Chondrocyte (in vitro differentiated cells): ENCODE results near the gene CFL1. TPM values are rescaled to one million over a fixed set of nuclear protein-coding genes. Genes with fewer than 3 reads are reported as not detected.

Source experiments
- DNase-seq: peaks from one replicate; pipeline ENCODE4 v3.0.0; 2021; ENCODE audit warnings: mixed read lengths, low spot score
- H3K27ac Mint-ChIP-seq: one replicate; pipeline ENCODE4 v1.8.0; 2021; ENCODE audit warnings: mild to moderate bottlenecking, moderate library complexity, mixed read lengths; ENCODE audit not compliant: unreplicated experiment
- H3K27me3 Mint-ChIP-seq: 2 replicates; pipeline ENCODE4 v1.8.0; 2021; ENCODE audit warnings: low read depth, mixed read lengths
- H3K36me3 Mint-ChIP-seq: 2 replicates; pipeline ENCODE4 v1.8.0; 2021; ENCODE audit warnings: low read depth, mixed read lengths
- H3K4me1 Mint-ChIP-seq: 2 replicates; pipeline ENCODE4 v1.8.0; 2021; ENCODE audit warnings: low read depth, mild to moderate bottlenecking, mixed read lengths
- H3K4me3 Mint-ChIP-seq: one replicate; pipeline ENCODE4 v1.8.0; 2021; ENCODE audit warnings: mild to moderate bottlenecking, moderate library complexity, mixed read lengths; ENCODE audit not compliant: unreplicated experiment
- H3K9me3 Mint-ChIP-seq: 2 replicates; pipeline ENCODE4 v1.8.0; 2021; ENCODE audit warnings: low read depth, mixed read lengths
- total RNA-seq: library from RNA; stranded (reverse); gene quantifications from 3 replicates; pipeline ENCODE4 v1.2.1, GENCODE V29; 2021
- TF ChIP-seq, protein P1 (sequence below): fragments of 200-600 bp; sonication (generic); IDR thresholded peaks from 2 replicates; pipeline ENCODE4 v1.5.0; 2021; ENCODE audit warnings: antibody characterized with exemption, mild to moderate bottlenecking, moderate library complexity

Gene CFL1
- total RNA-seq, 1 donor from 2014 or later, result 1,222 TPM

DNA sequence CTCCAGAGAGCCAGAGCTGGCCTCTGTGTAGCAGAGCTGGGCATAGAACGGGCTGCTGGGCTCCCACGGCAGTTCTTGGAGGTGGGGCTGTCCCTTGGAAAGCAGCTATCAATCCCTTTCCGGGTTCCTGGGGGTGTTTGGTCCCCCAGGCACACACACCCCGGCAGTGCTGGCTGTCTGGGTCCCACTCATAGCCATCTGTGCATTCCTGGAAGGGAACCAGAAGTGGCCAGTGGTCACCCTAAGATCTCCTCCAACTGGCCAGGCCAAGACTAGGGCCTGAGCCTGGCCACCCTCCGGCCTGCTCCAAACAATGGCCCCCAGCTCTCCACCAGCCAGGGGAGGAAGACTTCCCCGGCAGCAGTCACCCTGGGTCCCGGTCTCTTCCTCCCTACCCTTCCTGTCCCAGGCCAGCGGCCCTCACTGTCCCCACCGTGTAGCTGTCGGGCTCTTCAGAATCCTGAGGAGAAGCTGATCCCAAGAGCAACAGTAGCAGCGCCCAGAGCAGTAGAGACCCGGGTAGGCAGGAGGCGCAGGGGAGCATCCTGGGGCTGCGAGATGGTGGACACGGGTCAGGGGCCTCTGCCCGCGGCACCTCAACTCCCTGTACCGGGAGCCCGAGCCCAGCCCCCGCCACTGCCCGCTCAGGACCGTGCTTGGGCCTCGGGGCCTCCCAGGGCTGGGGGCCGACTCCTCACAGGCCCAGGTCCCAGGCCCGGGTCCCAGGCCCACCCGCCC, 14.0 kb upstream of the CFL1 start:
- H3K4me1 Mint-ChIP-seq, result peaks cover 37% of the 10 kb centered on the region
- DNase-seq, result peak; percentile 91
- H3K36me3 Mint-ChIP-seq, result peaks cover 11% of the 10 kb centered on the region
- H3K27me3 Mint-ChIP-seq, result no peaks in the 10 kb centered on the region
- TF ChIP-seq, protein P1, sequence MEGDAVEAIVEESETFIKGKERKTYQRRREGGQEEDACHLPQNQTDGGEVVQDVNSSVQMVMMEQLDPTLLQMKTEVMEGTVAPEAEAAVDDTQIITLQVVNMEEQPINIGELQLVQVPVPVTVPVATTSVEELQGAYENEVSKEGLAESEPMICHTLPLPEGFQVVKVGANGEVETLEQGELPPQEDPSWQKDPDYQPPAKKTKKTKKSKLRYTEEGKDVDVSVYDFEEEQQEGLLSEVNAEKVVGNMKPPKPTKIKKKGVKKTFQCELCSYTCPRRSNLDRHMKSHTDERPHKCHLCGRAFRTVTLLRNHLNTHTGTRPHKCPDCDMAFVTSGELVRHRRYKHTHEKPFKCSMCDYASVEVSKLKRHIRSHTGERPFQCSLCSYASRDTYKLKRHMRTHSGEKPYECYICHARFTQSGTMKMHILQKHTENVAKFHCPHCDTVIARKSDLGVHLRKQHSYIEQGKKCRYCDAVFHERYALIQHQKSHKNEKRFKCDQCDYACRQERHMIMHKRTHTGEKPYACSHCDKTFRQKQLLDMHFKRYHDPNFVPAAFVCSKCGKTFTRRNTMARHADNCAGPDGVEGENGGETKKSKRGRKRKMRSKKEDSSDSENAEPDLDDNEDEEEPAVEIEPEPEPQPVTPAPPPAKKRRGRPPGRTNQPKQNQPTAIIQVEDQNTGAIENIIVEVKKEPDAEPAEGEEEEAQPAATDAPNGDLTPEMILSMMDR, result peak; percentile 52
- no peaks in the 10 kb centered on the region for H3K9me3 Mint-ChIP-seq
- peak overlapping the region; percentile 89 for H3K27ac Mint-ChIP-seq
- H3K4me3 Mint-ChIP-seq, result peak overlapping the region; percentile 86

DNA sequence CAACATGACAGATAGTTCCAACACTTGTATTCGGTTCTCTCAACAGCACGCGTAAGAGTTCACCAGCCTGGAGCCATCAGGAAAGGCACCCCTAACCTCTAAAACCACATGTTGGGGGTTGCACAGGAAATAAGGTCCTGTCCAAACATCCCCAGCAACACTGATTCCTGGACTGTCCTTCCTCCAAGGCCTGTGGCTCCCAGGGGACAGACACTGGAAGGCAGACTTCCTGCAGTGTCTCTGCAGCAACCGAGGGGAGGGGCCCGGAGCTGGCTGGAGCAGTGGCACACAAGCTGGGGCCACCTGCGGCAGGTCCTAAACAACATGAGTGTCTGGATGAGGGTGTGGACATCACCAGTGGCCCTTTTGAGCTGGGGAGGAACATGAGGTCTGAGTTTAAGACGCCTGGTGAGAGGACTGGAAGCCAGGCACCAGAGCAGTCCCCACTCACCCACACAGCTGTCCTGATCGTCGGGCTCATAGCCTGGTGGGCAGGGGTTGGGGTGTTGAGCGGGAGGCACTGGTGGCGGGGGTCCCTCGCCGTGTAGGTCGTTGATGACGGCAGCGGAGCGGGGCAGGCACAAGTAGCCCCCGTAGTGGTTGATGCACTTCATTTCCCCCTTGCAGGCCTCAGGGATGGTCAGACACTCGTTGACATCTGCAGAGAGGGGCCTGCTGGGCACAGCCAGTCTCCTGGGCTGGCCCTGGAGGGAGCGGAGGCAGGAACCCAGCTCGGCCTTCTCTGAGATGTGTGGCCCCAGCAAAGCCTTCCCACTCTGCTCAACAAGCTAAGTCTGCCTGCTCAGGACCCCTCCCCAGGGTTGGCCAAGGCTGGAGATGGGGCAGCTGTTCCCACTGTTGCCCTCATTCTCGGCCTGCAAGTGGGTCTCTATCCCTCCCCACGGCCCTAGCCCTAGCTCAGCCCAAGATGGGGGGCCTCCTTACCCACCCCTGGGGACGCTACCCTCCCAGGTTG, 13.0 kb upstream of the CFL1 start:
- H3K27me3 Mint-ChIP-seq, result no peaks in the 10 kb centered on the region
- peak; percentile 87 for DNase-seq
- H3K4me1 Mint-ChIP-seq, result peaks cover 37% of the 10 kb centered on the region
- H3K4me3 Mint-ChIP-seq, result peak overlapping the region; percentile 86
- TF ChIP-seq, protein P1, result no peak
- H3K9me3 Mint-ChIP-seq, result no peaks in the 10 kb centered on the region
- peak overlapping the region; percentile 89 for H3K27ac Mint-ChIP-seq
- H3K36me3 Mint-ChIP-seq, result peaks cover 11% of the 10 kb centered on the region

DNA sequence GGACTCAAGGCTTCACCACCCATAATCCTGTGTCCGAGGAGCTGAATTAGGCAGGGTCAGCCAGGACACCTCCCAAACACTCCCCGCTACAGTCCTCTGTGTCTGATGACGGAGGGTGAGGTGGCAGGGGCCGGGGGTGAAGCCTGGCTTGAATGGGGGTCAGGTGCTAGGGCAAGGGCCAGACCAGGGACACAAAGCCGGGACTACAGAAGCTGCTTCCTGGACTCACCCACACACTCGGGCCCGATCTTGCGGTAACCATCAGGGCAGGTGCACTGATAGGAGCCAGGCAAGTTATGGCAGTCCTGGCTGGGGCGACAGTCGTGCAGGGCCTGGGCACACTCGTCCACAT, 12.3 kb upstream of the CFL1 start:
- peaks cover 12% of the 10 kb centered on the region for H3K36me3 Mint-ChIP-seq
- peaks cover 37% of the 10 kb centered on the region for H3K4me1 Mint-ChIP-seq
- H3K9me3 Mint-ChIP-seq, result no peaks in the 10 kb centered on the region
- TF ChIP-seq, protein P1, result no peak
- peak overlapping the region; percentile 86 for H3K4me3 Mint-ChIP-seq
- peak overlapping the region; percentile 89 for H3K27ac Mint-ChIP-seq
- peak; percentile 90 for DNase-seq
- H3K27me3 Mint-ChIP-seq, result no peaks in the 10 kb centered on the region

DNA sequence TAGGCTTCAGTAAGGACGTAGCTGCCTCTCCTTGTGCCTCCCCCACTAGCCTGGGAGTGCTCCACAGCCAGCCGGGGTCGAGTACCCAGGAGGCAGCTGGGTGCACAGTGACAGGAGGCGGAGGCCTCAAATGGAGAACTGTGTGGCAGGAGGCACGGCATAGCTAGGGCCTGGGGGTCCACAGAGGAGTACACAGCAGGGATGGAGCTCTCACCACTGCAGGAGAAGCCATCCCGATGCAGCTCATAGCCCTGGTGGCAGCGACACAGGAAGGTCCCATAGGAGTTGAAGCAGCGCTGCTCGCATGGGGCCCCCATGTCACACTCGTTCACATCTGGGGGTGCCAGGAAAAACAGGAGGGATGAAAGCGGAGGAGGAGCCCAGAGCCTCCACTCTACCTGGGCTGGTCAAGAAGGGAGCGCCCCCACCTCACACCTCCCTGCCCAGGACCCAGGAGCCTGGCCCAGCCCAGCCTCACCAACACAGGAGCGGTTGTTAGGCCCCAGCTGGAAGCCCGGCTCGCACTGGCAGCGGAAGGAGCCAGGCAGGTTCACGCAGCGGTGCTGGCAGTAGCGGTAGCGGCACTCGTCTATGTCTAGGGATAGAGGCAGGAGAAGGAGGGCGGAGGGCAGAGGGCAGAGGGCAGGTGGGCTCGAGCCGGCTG, 11.8 kb upstream of the CFL1 start:
- DNase-seq, result peak; percentile 89
- Mint-ChIP-seq H3K36me3 (peaks cover 16% of the 10 kb centered on the region), H3K4me1 (peaks cover 40% of the 10 kb centered on the region), H3K4me3 (no peak overlapping the region), H3K9me3 (no peaks in the 10 kb centered on the region), H3K27ac (peak overlapping the region; percentile 89), H3K27me3 (no peaks in the 10 kb centered on the region)
- TF ChIP-seq, protein P1, result no peak

DNA sequence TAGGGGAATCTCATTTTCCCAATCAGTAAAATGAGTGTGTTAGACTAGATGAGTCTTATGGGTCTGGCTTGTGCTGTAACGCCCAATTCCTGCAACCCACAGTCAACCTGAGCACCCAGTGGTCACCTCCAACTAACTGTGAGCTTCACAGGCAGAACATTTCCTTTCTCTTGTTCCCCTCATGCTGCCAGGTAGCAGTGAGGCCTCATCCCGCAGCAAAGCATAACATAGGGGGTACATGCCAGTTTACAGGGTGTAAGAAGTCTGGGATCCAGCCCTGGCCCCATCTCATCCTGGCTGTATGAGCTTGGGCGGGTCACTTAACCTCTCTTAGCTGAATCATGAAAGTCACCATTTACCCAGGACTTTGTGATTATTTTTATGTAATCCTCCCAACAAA, 10.9 kb upstream of the CFL1 start:
- H3K4me3 Mint-ChIP-seq, result no peak overlapping the region
- H3K4me1 Mint-ChIP-seq, result peaks cover 44% of the 10 kb centered on the region
- peak overlapping the region; percentile 17 for H3K27ac Mint-ChIP-seq
- TF ChIP-seq, protein P1, result no peak
- no peaks in the 10 kb centered on the region for H3K27me3 Mint-ChIP-seq
- H3K36me3 Mint-ChIP-seq, result peaks cover 18% of the 10 kb centered on the region
- peak; percentile 29 for DNase-seq
- H3K9me3 Mint-ChIP-seq, result no peaks in the 10 kb centered on the region
